HL-60 (cell line): ENCODE results near the gene ZNF839.
A peak's percentile ranks its signal among the peaks of the same experiment; 100 is the strongest.

Source experiments
- DNase-seq, 2 experiments: peaks; one replicate each; pipeline ENCODE4 v3.0.0-alpha.2; 2010 to 2020; ENCODE audit warnings: low read depth in 1 of 2, low spot score in 1 of 2
- H3K27ac ChIP-seq: fragments of 250-450 bp; sonication (Bioruptor Pico); replicated peaks from 2 replicates; pipeline ENCODE4 v1.5.1; 2020; ENCODE audit warnings: mild to moderate bottlenecking, moderate library complexity
- H3K27me3 ChIP-seq: fragments of 250-450 bp; sonication (Bioruptor Pico); 2 replicates; pipeline ENCODE4 v1.5.1; 2021; ENCODE audit warnings: mild to moderate bottlenecking, moderate library complexity; ENCODE audit not compliant: insufficient read depth, poor library complexity, severe bottlenecking
- H3K4me3 ChIP-seq: replicated peaks from 2 replicates; pipeline ENCODE4 v1.5.1; 2011; ENCODE audit warnings: mild to moderate bottlenecking, control low read depth, low read length; ENCODE audit not compliant: insufficient read depth
- GABPA ChIP-seq: IDR thresholded peaks from 2 replicates; pipeline ENCODE4 v1.6.1; 2012; ENCODE audit warnings: low read depth
- POLR2AphosphoS5 ChIP-seq: IDR thresholded peaks from 2 replicates; pipeline ENCODE4 v1.6.1; 2012; ENCODE audit warnings: low read depth
- SPI1 ChIP-seq: IDR thresholded peaks from 2 replicates; pipeline ENCODE4 v1.6.1; 2012; ENCODE audit warnings: low read depth, mild to moderate bottlenecking, borderline replicate concordance
- TF ChIP-seq, protein P1 (sequence below): IDR thresholded peaks from 2 replicates; pipeline ENCODE4 v1.6.1; 2012; ENCODE audit warnings: low read depth; ENCODE audit not compliant: insufficient replicate concordance
- TF ChIP-seq, protein P2 (sequence below): IDR thresholded peaks from one replicate; pipeline ENCODE4 v1.5.1; 2011; ENCODE audit warnings: low read length, control low read depth, inconsistent platforms; ENCODE audit not compliant: insufficient read depth

ZNF839 gene

DNA sequence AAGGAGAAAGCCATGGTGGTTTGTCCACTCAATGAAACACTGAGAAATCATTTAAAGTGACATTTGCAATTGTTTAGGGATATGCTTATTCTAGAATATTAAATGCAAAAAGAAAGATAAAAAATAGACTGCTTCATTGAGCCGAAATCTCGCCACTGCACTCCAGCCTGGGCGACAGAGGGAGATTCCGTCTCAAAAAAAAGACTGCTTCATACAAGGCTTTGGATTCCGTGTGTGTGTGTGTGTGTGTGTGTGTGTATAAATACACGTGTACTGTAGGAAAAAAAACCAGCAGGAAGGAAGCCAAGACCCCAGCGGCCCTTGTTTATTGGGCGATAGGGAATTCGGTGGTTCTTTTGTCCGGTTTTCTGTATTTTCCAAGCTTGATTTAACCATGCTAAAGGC, 3.2 kb upstream of the ZNF839 start:
- TF ChIP-seq GABPA: 0 out of 2 replicates have a peak, but pooled peaks have one; percentile 4
- TF ChIP-seq, protein P1, sequence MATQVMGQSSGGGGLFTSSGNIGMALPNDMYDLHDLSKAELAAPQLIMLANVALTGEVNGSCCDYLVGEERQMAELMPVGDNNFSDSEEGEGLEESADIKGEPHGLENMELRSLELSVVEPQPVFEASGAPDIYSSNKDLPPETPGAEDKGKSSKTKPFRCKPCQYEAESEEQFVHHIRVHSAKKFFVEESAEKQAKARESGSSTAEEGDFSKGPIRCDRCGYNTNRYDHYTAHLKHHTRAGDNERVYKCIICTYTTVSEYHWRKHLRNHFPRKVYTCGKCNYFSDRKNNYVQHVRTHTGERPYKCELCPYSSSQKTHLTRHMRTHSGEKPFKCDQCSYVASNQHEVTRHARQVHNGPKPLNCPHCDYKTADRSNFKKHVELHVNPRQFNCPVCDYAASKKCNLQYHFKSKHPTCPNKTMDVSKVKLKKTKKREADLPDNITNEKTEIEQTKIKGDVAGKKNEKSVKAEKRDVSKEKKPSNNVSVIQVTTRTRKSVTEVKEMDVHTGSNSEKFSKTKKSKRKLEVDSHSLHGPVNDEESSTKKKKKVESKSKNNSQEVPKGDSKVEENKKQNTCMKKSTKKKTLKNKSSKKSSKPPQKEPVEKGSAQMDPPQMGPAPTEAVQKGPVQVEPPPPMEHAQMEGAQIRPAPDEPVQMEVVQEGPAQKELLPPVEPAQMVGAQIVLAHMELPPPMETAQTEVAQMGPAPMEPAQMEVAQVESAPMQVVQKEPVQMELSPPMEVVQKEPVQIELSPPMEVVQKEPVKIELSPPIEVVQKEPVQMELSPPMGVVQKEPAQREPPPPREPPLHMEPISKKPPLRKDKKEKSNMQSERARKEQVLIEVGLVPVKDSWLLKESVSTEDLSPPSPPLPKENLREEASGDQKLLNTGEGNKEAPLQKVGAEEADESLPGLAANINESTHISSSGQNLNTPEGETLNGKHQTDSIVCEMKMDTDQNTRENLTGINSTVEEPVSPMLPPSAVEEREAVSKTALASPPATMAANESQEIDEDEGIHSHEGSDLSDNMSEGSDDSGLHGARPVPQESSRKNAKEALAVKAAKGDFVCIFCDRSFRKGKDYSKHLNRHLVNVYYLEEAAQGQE: no peak
- TF ChIP-seq, protein P2, sequence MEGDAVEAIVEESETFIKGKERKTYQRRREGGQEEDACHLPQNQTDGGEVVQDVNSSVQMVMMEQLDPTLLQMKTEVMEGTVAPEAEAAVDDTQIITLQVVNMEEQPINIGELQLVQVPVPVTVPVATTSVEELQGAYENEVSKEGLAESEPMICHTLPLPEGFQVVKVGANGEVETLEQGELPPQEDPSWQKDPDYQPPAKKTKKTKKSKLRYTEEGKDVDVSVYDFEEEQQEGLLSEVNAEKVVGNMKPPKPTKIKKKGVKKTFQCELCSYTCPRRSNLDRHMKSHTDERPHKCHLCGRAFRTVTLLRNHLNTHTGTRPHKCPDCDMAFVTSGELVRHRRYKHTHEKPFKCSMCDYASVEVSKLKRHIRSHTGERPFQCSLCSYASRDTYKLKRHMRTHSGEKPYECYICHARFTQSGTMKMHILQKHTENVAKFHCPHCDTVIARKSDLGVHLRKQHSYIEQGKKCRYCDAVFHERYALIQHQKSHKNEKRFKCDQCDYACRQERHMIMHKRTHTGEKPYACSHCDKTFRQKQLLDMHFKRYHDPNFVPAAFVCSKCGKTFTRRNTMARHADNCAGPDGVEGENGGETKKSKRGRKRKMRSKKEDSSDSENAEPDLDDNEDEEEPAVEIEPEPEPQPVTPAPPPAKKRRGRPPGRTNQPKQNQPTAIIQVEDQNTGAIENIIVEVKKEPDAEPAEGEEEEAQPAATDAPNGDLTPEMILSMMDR: no peak
- DNase-seq: peak in 1 of 2 experiments; percentile 48
- H3K27ac ChIP-seq: peak overlapping the region; percentile 29

DNA sequence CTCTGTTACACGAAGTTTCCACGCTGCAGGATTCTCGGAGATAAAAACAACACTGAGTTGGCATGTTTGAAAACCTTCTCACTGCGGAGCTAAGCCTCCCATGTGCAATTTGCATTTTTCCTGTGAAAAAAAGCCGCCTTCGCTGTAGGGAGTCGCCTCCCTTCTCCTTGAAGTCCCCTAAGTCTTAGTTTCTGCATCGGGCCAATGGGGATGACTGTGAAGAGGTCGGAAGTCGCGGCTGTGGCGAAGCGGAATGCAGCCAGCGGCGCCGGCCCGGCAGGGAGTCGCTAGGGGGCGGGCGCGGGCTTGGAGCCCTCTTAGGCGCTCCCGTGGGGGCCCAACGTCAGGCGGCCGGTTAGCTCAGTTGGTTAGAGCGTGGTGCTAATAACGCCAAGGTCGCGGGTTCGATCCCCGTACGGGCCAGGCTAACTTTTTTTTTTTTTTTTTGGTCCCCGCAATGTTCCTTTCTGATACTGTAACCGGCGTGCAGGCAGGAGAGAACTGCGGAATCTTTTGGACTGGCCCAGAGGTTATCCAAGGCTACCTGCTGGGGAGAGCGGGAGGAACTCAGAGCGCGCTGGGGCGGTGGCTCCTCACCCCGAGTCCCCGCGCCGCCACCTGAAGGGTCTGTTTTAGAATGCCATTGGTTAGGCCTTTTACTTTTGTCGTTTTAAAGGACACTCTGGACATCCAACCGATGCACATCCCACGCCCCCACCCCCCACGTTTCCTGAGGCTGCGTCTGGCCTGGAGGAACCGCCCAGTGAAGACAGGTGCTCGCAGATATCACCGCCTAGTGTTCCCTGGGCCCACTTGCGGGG, 2.6 kb upstream of the ZNF839 start:
- peak overlapping the region; percentile 55 for H3K27ac ChIP-seq

More for the DNA sequence above, 3.2 kb upstream of the ZNF839 start:
- Histone ChIP-seq H3K4me3 (peak overlapping the region; percentile 66), H3K27me3 (no peaks in the 10 kb centered on the region)

DNA sequence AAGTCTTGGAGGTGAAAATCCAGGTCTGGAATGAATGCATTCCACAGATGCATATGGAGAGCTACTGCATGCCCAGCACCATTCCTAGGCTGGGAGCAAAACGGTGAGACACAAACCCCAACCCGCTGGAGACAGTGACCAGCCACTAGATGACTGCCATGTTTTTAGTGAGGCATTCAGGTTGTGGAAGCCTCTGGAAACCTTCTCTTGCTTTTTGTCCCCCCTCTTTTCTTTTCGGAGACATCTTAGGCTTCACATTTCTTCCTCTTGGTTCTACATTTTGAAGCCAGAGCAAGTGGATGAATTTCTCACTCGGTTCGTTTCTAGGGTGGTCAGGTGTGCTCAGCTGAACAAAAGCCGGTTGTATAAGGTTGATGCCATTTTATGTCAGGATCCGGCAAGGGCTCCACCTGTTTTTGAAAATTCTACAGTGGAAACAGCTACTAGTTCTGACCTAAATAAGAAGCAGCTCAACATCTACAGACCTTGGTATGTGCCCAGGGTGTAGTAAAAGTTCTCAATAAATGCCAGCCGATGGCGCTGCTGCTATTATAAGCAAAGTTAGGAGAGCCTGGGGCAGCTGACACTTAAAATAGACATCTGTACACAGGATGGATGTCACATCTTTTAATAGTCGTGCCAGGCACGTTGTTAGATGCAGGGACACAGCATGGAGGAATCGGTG, 1.8 kb upstream of the ZNF839 start:
- H3K27me3 ChIP-seq: no peaks in the 10 kb centered on the region
- peak overlapping the region; percentile 55 for H3K4me3 ChIP-seq
- H3K27ac ChIP-seq: peak overlapping the region; percentile 55
- peak; percentile 58 to 84 for DNase-seq
- TF ChIP-seq POLR2AphosphoS5: no peak
- TF ChIP-seq, protein P2: peak; percentile 49

More for the DNA sequence above, 2.6 kb upstream of the ZNF839 start:
- Histone ChIP-seq H3K4me3 (peak overlapping the region; percentile 66), H3K27me3 (no peaks in the 10 kb centered on the region)
- DNase-seq: peak; percentile 84 to 89
- TF ChIP-seq SPI1: no peak
- TF ChIP-seq, protein P2: peak; percentile 27

DNA sequence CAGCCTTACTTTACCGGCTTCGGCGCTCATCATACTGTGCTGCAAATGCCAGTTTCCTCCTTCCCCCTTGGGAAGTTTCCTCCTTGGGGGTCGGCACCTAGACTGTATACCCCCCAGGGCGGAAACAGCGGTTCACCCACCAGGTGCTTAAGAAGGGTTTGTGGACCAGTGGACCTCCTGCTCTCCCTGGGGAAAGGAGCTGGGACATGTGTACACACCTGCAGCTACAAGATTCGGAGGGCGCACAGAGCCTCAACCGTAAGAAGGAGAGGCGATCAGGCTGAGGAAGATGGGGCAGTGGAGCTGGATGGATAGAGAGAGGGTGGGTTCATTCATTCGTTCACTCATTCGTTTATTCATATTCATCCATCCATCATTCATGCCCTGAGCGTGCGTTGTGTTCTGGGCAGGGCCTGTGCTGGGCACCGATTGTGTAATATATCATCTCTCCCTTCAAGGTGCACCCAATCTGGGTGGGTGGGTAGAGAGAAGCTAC, 717 bp upstream of the ZNF839 start:
- Histone ChIP-seq H3K4me3 (peak overlapping the region; percentile 87), H3K27ac (peak overlapping the region; percentile 74), H3K27me3 (no peaks in the 10 kb centered on the region)
- no peak for DNase-seq
- no peak for TF ChIP-seq SPI1
- TF ChIP-seq, protein P2: no peak
- no peak for TF ChIP-seq GABPA
- TF ChIP-seq, protein P1: no peak
- no peak for TF ChIP-seq POLR2AphosphoS5
